Measurements from ENCODE around the gene GPR137. TPM values are rescaled to one million over a fixed set of nuclear protein-coding genes. Genes with fewer than 3 reads are reported as not detected.
A peak's percentile ranks its signal among the peaks of the same experiment; 100 is the strongest.

GPR137 gene
- total and polyA plus RNA-seq, 9 of the 15 experiments (the other 6 are each of a cell fraction or from before 2014, with no cell fraction given), result 0.32 to 26.7 (median 10.7) TPM

GRCh38 chr11:64268893-64269539 is 16.6 kb upstream of the GPR137 start (continued):
- TF ChIP-seq MBD2 (IDR thresholded peaks at IDR 0.05; ENCODE audit: borderline replicate concordance, low read depth) (no peak), ZNF395 (CRISPR knock-in tag; IDR thresholded peaks at IDR 0.05) (peak; percentile 87; the same call in 1 of the 2 replicates), PHTF2 (CRISPR knock-in tag; IDR thresholded peaks at IDR 0.05) (no peak), MYC (IDR thresholded peaks at IDR 0.05; ENCODE audit: low read depth, low read length) (no peak), MYC (CRISPR knock-in tag; IDR thresholded peaks at IDR 0.05; ENCODE audit: borderline replicate concordance, low read depth) (no peak), PHB (CRISPR knock-in tag; IDR thresholded peaks at IDR 0.05) (no peak), TEAD1 (CRISPR knock-in tag; IDR thresholded peaks at IDR 0.05) (peak in 1 of 2 experiments; percentile 88; a peak in 2 of 4 replicates), ZNF655 (CRISPR knock-in tag; IDR thresholded peaks at IDR 0.05) (0 out of 2 replicates have a peak, but pooled peaks have one; percentile 31), SMARCE1 (IDR thresholded peaks at IDR 0.05) (0 out of 2 replicates have a peak, but pooled peaks have one; percentile 25), BRF1 (IDR thresholded peaks at IDR 0.05; ENCODE audit: borderline replicate concordance, extremely low read depth, insufficient read length) (no peak), ZNF140 (CRISPR knock-in tag; IDR thresholded peaks at IDR 0.05) (no peak), ZFX (CRISPR knock-in tag; IDR thresholded peaks at IDR 0.05) (no peak), MYNN (IDR thresholded peaks at IDR 0.05) (peak; percentile 78), MYNN (CRISPR knock-in tag; IDR thresholded peaks at IDR 0.05) (no peak), RHOXF2B (CRISPR knock-in tag; conservative IDR thresholded peaks at IDR 0.05) (no peak), FOXJ2 (tag; IDR thresholded peaks at IDR 0.05) (no peak; the same call in 1 of the 2 replicates), TGIF2 (CRISPR knock-in tag; IDR thresholded peaks at IDR 0.05) (no peak), ZNF24 (IDR thresholded peaks at IDR 0.05) (no peak), POLR2AphosphoS5 (IDR thresholded peaks at IDR 0.05; ENCODE audit: control insufficient read depth, insufficient read depth, low read depth, low read length) (peak; percentile 26; the same call in 1 of the 2 replicates), KHSRP (IDR thresholded peaks at IDR 0.05) (no peak), PCBP2 (IDR thresholded peaks at IDR 0.05; ENCODE audit: low read depth, low read length, poor library complexity, severe bottlenecking) (no peak), RBBP5 (IDR thresholded peaks at IDR 0.05; ENCODE audit: borderline replicate concordance, insufficient read depth, low read length, poor library complexity, severe bottlenecking) (peak; percentile 9), TCF15 (CRISPR knock-in tag; IDR thresholded peaks at IDR 0.05) (no peak), ZNF174 (CRISPR knock-in tag; IDR thresholded peaks at IDR 0.05) (no peak), ZNF444 (CRISPR knock-in tag; IDR thresholded peaks at IDR 0.05) (no peak), SOX6 (IDR thresholded peaks at IDR 0.05) (no peak), NR2F6 (CRISPR knock-in tag; IDR thresholded peaks at IDR 0.05) (no peak), ETV1 (tag; conservative IDR thresholded peaks at IDR 0.05; ENCODE audit: low read depth) (peak; percentile 97), BDP1 (IDR thresholded peaks at IDR 0.05; ENCODE audit: insufficient read depth, insufficient read length) (no peak), NFYB (IDR thresholded peaks at IDR 0.05; ENCODE audit: extremely low read depth, insufficient read length) (no peak)
